Tibial nerve (tissue), 3 donors: ENCODE measurements around the gene PCSK5.

ENCODE experiments used
- CTCF ChIP-seq, 5 experiments: fragments of 200-600 bp in 3 of 5; fragments of 450-650 bp in 2 of 5; sonication (generic) in 3 of 5; IDR thresholded peaks; one replicate each; pipeline ENCODE4 v1.5.1; 2016 to 2019; ENCODE audit warnings: antibody characterized with exemption in 5 of 5, mild to moderate bottlenecking in 3 of 5, moderate library complexity in 2 of 5
- POLR2A ChIP-seq, 2 donors: fragments of 450-650 bp; IDR thresholded peaks; one replicate each; pipeline ENCODE4 v1.6.1; 2017; ENCODE audit warnings: antibody characterized with exemption in 2 of 2, mild to moderate bottlenecking in 2 of 2, moderate library complexity in 2 of 2

- TF ChIP-seq CTCF (IDR thresholded peaks at IDR 0.05) = no peak
- no peak for TF ChIP-seq POLR2A (IDR thresholded peaks at IDR 0.05)
These were observed 50.6 kb downstream of the PCSK5 start for GRCh38 chr9:75941066-75941465.
